MG63 (cell line): ENCODE results near the gene PHC2. TPM values are rescaled to one million over a fixed set of nuclear protein-coding genes. Genes with fewer than 3 reads are reported as not detected.
"Not testable (repeated sequence)": the region's sequence is repeated elsewhere in the genome, so short reads cannot be mapped to it uniquely, and the experiment has no call there.

Source experiments
- DNase-seq: peaks from one replicate; pipeline ENCODE4 v3.0.0-alpha.2; 2020
- H3K27me3 ChIP-seq: fragments of 250-450 bp; sonication (Bioruptor Pico); 2 replicates; pipeline ENCODE4 v1.5.1; 2020; ENCODE audit warnings: mild to moderate bottlenecking, moderate library complexity
- H3K36me3 ChIP-seq: fragments of 250-450 bp; sonication (Bioruptor Pico); 2 replicates; pipeline ENCODE4 v1.5.1; 2020; ENCODE audit warnings: mild to moderate bottlenecking, moderate library complexity
- H3K4me3 ChIP-seq: fragments of 250-450 bp; sonication (Bioruptor Pico); 2 replicates; pipeline ENCODE4 v1.5.1; 2020; ENCODE audit warnings: mild to moderate bottlenecking, moderate library complexity
- H3K9me3 ChIP-seq: fragments of 250-450 bp; sonication (Bioruptor Pico); 2 replicates; pipeline ENCODE4 v1.5.1; 2020; ENCODE audit warnings: mild to moderate bottlenecking, moderate library complexity
- total RNA-seq: library from RNA; depleted of rRNA; stranded (reverse); fragments of >200 nt; shearing (Covaris generic); gene quantifications from 2 replicates; pipeline ENCODE4 v1.2.3, GENCODE V29; 2014; ENCODE audit warnings: low replicate concordance

PHC2 gene
- total RNA-seq, 1 experiment from 2014 or later = 102 TPM

DNA sequence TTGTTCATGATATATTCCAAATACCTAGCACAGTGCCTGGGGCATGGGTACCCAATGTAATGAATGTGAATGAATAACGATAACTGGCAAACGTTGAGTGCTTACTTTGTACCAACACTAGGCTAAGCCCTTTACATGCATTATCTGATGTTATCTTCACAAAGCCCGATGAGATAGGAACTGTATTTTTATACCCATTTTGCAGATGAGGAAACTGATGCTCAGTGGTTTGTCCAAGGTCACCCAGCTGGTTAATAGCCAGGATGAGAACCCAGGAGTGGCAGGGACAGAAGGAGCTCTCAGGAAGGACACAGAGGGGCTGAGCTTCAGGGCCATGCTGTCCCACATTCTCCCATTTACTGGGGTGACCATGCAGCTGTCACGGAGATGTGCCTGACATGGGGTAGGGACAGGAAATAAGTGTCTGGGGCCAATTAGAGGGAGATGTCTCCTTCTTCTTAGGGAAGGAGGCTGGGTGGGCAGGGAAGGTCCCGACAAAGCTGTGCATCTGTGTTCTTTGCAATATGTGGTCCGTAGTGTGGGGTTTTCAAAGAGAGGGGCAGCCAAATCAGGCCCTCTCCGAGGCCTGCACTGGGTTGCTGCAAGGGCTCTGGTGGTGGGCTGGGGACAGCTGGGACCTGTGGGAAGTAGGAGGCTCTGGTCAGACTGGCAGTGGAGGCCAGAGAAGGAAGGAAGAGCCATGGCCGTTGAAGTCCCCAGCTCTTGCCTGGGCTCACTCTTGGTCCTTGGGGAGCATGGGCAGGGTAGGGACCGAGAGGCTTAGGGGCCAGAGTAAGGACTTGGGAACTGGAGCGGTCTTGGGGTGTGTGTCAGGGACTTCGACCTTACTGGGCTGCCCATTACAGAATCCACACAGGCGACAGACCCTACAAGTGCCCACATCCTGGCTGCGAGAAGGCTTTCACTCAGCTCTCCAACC, 136.6 kb downstream of the PHC2 start:
- H3K36me3 ChIP-seq = no peaks in the 10 kb centered on the region
- no peaks in the 10 kb centered on the region for H3K9me3 ChIP-seq
- no peak for DNase-seq
- H3K27me3 ChIP-seq = no peaks in the 10 kb centered on the region
- H3K4me3 ChIP-seq = no peak overlapping the region

GRCh38 chr1:33292726-33293340, 138.1 kb downstream of the PHC2 start:
- DNase-seq = no peak

GRCh38 chr1:33290615-33291014, 140.3 kb downstream of the PHC2 start:
- H3K27me3 ChIP-seq, H3K36me3 ChIP-seq, H3K9me3 ChIP-seq, H3K4me3 ChIP-seq, DNase-seq: not testable (repeated sequence)

More at GRCh38 chr1:33292726-33293340, 138.1 kb downstream of the PHC2 start:
- H3K36me3 ChIP-seq = no peaks in the 10 kb centered on the region
- H3K4me3 ChIP-seq = no peak overlapping the region
- H3K9me3 ChIP-seq = no peaks in the 10 kb centered on the region
- H3K27me3 ChIP-seq = no peaks in the 10 kb centered on the region

GRCh38 chr1:33289858-33290154, 141.1 kb downstream of the PHC2 start:
- DNase-seq = no peak
- no peak overlapping the region for H3K4me3 ChIP-seq
- no peaks in the 10 kb centered on the region for H3K27me3 ChIP-seq
- H3K36me3 ChIP-seq = no peaks in the 10 kb centered on the region
- no peaks in the 10 kb centered on the region for H3K9me3 ChIP-seq

DNA sequence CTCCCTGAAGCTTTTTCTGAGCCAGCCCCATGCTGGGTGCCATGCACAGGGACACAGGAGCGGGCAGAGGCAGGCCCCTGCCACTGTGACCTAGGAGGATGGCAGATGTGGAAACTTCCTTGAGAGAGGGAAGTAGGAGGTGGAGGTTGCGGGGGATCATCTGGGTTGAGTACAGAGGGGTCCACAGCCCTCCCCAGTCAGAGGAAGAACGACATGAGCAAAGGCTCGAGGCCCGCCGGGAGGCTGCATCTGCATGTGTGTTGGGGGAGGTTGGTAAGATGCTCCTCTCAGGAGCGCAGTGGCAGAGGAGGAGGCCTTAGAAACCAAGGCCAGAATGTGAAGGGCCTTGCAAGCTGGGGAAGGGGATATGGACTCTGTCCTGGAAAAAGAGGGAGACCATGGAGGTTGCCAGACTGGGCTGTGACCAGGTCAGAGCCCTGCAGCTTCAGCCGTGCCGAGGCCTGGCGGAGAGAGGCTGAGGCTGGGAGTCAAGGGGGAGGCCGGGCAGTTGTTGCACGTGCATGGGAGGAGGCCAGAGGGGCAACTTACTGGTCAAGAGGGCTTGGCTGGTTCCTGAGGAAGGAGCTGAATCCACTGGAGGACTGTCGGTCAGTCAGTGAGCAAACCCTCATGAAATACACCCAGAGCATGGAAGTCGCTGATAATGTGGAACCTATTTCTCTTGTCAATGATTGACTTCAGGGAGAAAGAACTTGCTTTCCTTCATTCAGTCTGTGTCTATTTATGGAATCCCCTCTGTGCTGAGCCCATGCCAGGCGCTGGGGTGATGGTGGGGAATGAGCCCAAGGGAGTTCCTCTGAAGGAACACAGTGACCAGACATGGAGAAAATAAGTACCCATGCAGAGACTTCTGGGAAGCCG, 141.7 kb downstream of the PHC2 start:
- Histone ChIP-seq H3K4me3 (no peak overlapping the region), H3K9me3 (no peaks in the 10 kb centered on the region), H3K36me3 (no peaks in the 10 kb centered on the region), H3K27me3 (no peaks in the 10 kb centered on the region)
- no peak for DNase-seq

- DNase-seq = no peak
- no peak overlapping the region for H3K4me3 ChIP-seq
- H3K27me3 ChIP-seq = no peaks in the 10 kb centered on the region
- no peaks in the 10 kb centered on the region for H3K9me3 ChIP-seq
- H3K36me3 ChIP-seq = no peaks in the 10 kb centered on the region
These were observed 143.6 kb downstream of the PHC2 start for GRCh38 chr1:33287317-33287716.

DNA sequence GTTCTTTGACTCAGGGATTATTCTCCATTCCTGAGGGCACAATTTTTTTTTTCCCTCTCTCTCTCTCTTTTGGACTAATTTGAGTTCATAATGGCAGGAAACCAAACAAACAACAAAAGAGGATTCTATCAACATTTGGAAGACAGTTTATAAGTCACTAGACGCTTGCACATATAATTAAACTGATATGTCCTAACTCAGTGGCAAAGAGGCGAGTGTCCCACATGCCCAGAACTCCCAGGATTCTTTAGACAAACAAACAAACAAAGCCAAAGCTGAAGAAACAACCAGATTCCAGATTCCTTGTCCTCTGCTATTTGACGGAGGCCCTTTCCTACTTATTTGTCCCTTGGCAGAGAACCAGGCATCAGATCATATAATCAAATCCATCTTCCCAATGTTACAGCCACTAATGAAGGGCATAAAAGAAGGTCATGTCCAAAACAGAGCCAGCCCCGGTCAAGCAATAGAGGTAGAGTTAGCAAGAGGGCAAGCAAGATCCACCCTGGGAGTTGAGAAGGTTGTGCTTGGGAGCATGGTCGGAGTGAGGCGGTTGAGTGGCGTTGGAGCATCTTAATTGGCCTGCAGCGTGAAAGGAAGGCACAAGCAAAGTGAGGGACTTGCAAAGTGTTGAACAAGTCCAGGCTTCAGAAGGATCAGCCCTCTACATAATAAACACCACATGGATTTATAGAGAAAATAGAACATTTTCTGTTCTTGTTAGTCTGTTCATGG, 144.3 kb downstream of the PHC2 start:
- Histone ChIP-seq H3K9me3 (no peaks in the 10 kb centered on the region), H3K4me3 (no peak overlapping the region), H3K27me3 (no peaks in the 10 kb centered on the region), H3K36me3 (no peaks in the 10 kb centered on the region)
- no peak for DNase-seq

DNA sequence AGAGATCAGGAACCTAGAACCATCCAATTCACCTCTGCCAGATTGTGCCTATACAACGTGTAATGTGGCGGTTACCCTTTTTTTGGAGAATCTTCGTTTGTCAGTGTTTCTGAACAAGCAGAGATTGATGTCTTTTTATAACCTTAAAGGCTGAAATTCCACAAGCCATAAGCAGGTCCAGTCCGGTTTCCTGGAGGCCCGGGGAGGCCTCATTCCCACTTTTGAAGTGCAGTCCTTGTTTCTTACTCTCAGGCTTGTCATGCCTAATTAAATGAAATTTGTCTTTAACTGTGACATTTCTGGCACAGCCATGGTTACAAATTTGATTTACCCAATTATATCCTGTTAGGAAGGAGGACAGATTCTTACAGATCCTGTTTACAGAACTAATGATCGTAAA, 146.8 kb downstream of the PHC2 start:
- no peaks in the 10 kb centered on the region for H3K27me3 ChIP-seq
- H3K36me3 ChIP-seq = no peaks in the 10 kb centered on the region
- no peak overlapping the region for H3K4me3 ChIP-seq
- H3K9me3 ChIP-seq = no peaks in the 10 kb centered on the region
- DNase-seq = no peak

DNA sequence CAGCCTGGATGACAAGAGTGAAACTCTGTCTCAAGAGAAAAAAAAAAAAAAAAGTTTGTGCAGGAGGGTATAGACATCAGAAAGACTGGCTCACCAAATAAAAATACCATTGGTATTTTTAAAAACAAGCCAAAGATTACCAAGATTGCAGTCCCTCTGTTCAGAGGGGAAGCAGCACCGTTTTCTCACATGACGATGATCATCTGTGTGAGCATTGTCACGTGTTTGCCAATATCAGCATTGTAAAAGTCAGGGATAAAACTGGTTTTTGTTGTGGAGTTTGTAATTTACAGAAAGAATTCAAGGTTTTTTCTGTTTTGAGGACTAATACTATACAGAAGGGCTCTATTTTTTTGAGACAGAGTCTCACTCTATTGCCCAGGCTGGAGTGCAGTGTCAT, 148.1 kb downstream of the PHC2 start:
- Histone ChIP-seq H3K9me3 (no peaks in the 10 kb centered on the region), H3K36me3 (no peaks in the 10 kb centered on the region), H3K27me3 (no peaks in the 10 kb centered on the region), H3K4me3 (no peak overlapping the region)
- no peak for DNase-seq

- Histone ChIP-seq H3K36me3 (no peaks in the 10 kb centered on the region), H3K4me3 (no peak overlapping the region), H3K9me3 (no peaks in the 10 kb centered on the region), H3K27me3 (no peaks in the 10 kb centered on the region)
- DNase-seq = no peak
These were observed 149.2 kb downstream of the PHC2 start for GRCh38 chr1:33281554-33282303.

DNA sequence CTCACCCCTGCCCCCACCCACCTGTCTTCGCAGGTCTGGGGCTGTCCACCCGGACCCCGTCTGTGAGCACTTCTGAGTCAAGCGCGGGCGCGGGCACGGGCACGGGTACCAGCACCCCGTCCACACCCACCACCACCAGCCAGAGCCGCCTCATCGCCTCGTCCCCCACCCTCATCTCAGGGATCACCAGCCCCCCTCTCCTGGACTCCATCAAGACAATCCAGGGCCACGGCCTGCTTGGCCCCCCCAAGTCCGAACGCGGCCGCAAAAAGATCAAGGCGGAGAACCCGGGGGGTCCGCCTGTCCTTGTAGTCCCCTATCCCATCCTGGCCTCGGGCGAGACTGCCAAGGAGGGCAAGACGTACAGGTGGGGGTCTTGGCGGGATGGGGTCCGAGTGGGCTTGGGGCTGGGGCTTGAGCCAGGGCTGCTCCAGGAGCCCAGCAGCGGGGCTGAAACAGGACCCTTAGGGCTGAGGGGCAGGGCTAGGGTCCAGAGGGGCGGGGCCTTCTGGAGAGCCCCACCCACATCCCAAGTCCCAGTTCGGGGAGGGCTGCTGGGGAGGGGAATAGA, 150.7 kb downstream of the PHC2 start:
- H3K27me3 ChIP-seq = no peaks in the 10 kb centered on the region
- no peak for DNase-seq
- no peak overlapping the region for H3K4me3 ChIP-seq
- no peaks in the 10 kb centered on the region for H3K36me3 ChIP-seq
- no peaks in the 10 kb centered on the region for H3K9me3 ChIP-seq

- no peaks in the 10 kb centered on the region for H3K27me3 ChIP-seq
- no peak overlapping the region for H3K4me3 ChIP-seq
- no peaks in the 10 kb centered on the region for H3K36me3 ChIP-seq
- H3K9me3 ChIP-seq = no peaks in the 10 kb centered on the region
- DNase-seq = no peak
These were observed 153.3 kb downstream of the PHC2 start for GRCh38 chr1:33277488-33278084.

DNA sequence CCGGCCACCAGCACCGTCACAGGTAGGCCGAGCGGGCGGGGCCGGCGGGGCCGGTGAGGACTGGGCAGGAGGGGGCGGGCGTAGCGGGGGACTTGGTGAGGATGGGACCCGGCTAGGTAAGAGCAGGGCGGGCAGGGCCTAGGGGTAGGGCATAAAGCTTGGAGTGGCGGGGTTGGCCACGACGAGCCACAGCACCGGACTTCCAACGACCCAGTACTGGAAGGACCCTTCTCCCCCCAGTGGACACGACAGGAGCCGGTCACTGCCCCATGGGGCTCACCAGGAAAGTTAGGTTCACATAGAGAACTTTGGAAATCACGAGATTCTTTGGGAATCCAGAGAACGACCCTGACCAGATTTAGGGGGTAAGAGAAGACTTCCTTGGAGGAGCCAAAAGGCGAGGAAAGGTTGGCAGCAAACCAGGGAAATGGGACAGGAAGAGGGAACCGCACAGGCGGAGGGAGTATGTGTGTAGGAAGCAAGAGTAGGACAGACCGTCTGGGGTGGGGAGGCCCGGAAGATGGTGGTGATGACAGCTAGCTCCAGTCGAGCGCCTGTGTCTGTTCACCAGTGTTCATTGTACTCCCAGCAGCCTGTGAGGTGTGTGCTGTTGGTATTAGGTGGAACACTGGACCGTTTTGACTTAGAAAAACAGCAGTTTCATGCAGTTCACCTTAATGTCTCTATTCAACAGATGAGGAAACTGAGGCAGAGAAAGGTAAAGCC, 154.2 kb downstream of the PHC2 start:
- no peaks in the 10 kb centered on the region for H3K36me3 ChIP-seq
- DNase-seq = no peak
- no peaks in the 10 kb centered on the region for H3K27me3 ChIP-seq
- H3K4me3 ChIP-seq = no peak overlapping the region
- no peaks in the 10 kb centered on the region for H3K9me3 ChIP-seq

- no peak for DNase-seq
- Histone ChIP-seq H3K36me3 (no peaks in the 10 kb centered on the region), H3K9me3 (no peaks in the 10 kb centered on the region), H3K4me3 (no peak overlapping the region), H3K27me3 (no peaks in the 10 kb centered on the region)
These were observed 155.0 kb downstream of the PHC2 start for GRCh38 chr1:33275706-33276572.
